Kidney (tissue), 14 donors: Measurements from ENCODE around the gene BDH1. TPM values are rescaled to one million over a fixed set of nuclear protein-coding genes. Genes with fewer than 3 reads are reported as not detected.

Source experiments
- DNase-seq, 5 donors: peaks; one replicate each; pipeline ENCODE4 v3.0.0-alpha.2; 2013 to 2020
- FAIRE-seq: peaks from 2 replicates; lab custom pipeline; 2012; peaks lifted over from hg19 to GRCh38; lab: Jason Lieb, UNC
- H3K27ac ChIP-seq, 2 donors: one replicate each; pipeline ENCODE4 v1.7.0; 2013; ENCODE audit warnings: low read depth in 2 of 2, low read length in 2 of 2, inconsistent platforms in 1 of 2
- H3K27me3 ChIP-seq: one replicate; pipeline ENCODE4 v1.7.1; 2013; ENCODE audit warnings: low read length, inconsistent platforms; ENCODE audit not compliant: control insufficient read depth, insufficient read depth
- H3K36me3 ChIP-seq, 3 donors: one replicate each; pipeline versions ENCODE4 v1.7.0 to v1.7.1; 2013; ENCODE audit warnings: low read length in 3 of 3, control low read depth in 1 of 3, inconsistent platforms in 1 of 3; ENCODE audit not compliant: insufficient read depth in 3 of 3, control insufficient read depth in 2 of 3
- H3K4me1 ChIP-seq, 3 donors: one replicate each; pipeline versions ENCODE4 v1.7.0 to v1.7.1; 2013; ENCODE audit warnings: low read length in 3 of 3, inconsistent platforms in 1 of 3, low read depth in 1 of 3; ENCODE audit not compliant: control insufficient read depth in 2 of 3, insufficient read depth in 2 of 3
- H3K4me3 ChIP-seq, 3 donors: one replicate each; pipeline versions ENCODE4 v1.7.0 to v1.8.1; 2013; ENCODE audit warnings: low read length in 3 of 3, control low read depth in 1 of 3, inconsistent platforms in 1 of 3
- H3K9ac ChIP-seq, 3 donors: one replicate each; pipeline versions ENCODE4 v1.7.0 to v1.7.1; 2013; ENCODE audit warnings: low read length in 3 of 3, control low read depth in 1 of 3, inconsistent platforms in 1 of 3
- H3K9me3 ChIP-seq, 3 donors: one replicate each; pipeline versions ENCODE4 v1.7.0 to v1.7.1; 2013; ENCODE audit warnings: low read length in 3 of 3, control low read depth in 1 of 3, inconsistent platforms in 1 of 3; ENCODE audit not compliant: control insufficient read depth in 2 of 3, insufficient read depth in 1 of 3
- intact Hi-C: fragments of 100-400 bp; cut with DNase I; formaldehyde crosslinking; loops from one replicate; pipeline ENCODE4 v1.11.1; 2022
- polyA plus RNA-seq: library from polyadenylated mRNA; stranded (reverse); fragments of 350-450 nt; fragmentation: Illumina TruSeq; extraction: RNeasy Lipid Tissue Mini Kit (QIAGEN cat#74804); gene quantifications from one replicate; pipeline ENCODE4 v1.2.3, GENCODE V29; 2014; ENCODE audit warnings: low read depth, low replicate concordance; ENCODE audit not compliant: insufficient read depth
- total RNA-seq: library from RNA; stranded (reverse); fragmentation: NEBNext Ultra II Directional; extraction: Animal tissue kit (Norgen Biotek cat#: 25700); gene quantifications from one replicate; pipeline ENCODE4 v1.2.1, GENCODE V29; 2021
- TF ChIP-seq, protein P1 (sequence below): IDR thresholded peaks from 3 replicates; pipeline ENCODE4 v1.5.1; 2012; ENCODE audit warnings: mild to moderate bottlenecking, moderate library complexity, borderline replicate concordance; ENCODE audit not compliant: insufficient read depth; ENCODE audit errors: extremely low read depth
- donor health status: control.
- donor health status: control.
- donor health status: control.
- donor health status: control.
- donor health status: control.
- donor health status: DM: yes; HTN: yes; CAD: no.
- donor health status: Normal renal cell carcinoma (clear cell type).

Gene BDH1
- total and polyA plus RNA-seq, 2 donors from 2014 or later, result 21.2 to 49.6 TPM

DNA sequence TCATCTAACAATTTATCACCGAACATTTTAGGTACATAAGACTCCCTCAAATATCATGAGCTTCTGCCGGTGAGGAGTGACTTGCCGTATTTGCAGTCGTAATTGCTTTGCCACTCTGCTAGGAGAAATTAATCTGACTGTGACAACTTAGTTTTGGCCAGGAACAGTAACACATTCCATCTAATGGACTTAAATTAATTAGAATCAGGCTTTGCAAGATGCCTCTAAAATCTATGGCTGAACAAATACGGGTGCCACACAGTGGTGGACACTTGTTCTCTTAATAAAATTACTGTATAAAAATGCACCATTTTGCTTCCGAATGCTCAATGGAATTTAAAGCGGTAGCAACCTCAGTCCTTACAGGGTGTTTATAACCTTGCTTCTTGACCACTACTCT lies 27.6 kb upstream of the BDH1 start:
- Histone ChIP-seq H3K27ac (no peak overlapping the region), H3K4me1 (no peaks in the 10 kb centered on the region), H3K27me3 (no peaks in the 10 kb centered on the region), H3K9me3 (no peaks in the 10 kb centered on the region), H3K9ac (no peak overlapping the region), H3K36me3 (no peaks in the 10 kb centered on the region), H3K4me3 (no peak overlapping the region)
- TF ChIP-seq, protein P1, sequence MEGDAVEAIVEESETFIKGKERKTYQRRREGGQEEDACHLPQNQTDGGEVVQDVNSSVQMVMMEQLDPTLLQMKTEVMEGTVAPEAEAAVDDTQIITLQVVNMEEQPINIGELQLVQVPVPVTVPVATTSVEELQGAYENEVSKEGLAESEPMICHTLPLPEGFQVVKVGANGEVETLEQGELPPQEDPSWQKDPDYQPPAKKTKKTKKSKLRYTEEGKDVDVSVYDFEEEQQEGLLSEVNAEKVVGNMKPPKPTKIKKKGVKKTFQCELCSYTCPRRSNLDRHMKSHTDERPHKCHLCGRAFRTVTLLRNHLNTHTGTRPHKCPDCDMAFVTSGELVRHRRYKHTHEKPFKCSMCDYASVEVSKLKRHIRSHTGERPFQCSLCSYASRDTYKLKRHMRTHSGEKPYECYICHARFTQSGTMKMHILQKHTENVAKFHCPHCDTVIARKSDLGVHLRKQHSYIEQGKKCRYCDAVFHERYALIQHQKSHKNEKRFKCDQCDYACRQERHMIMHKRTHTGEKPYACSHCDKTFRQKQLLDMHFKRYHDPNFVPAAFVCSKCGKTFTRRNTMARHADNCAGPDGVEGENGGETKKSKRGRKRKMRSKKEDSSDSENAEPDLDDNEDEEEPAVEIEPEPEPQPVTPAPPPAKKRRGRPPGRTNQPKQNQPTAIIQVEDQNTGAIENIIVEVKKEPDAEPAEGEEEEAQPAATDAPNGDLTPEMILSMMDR, result no peak
- no peak for DNase-seq
- FAIRE-seq, result no peak
- intact Hi-C loops, result no loop called here

DNA sequence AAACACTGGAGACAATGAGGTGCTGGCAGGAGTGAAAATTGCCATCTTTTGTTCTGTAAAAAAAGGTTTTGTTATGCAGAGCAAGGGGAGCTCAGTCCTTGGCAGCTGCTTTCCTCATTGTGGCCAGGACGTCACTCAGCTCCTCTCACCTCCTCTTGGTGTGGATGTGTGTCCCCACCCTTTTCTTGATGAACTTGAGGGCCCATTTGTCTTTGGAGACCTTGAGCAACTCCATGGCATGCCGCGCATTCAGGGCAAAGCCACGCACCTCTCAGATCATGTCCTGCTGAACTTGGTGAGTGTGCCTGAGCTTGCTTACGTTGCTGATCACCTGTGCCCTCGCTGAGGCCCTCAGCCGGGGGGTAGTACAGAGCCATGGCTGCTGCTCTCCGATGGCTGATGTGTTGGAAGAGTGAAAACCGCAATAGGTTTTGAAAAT lies 24.5 kb upstream of the BDH1 start:
- TF ChIP-seq, protein P1, result no peak
- intact Hi-C loops, result no loop called here
- Histone ChIP-seq H3K4me3 (no peak overlapping the region), H3K4me1 (no peaks in the 10 kb centered on the region), H3K36me3 (no peaks in the 10 kb centered on the region), H3K27ac (no peak overlapping the region), H3K9me3 (no peaks in the 10 kb centered on the region), H3K27me3 (no peaks in the 10 kb centered on the region), H3K9ac (no peak overlapping the region)
- no peak for DNase-seq
- FAIRE-seq, result no peak

DNA sequence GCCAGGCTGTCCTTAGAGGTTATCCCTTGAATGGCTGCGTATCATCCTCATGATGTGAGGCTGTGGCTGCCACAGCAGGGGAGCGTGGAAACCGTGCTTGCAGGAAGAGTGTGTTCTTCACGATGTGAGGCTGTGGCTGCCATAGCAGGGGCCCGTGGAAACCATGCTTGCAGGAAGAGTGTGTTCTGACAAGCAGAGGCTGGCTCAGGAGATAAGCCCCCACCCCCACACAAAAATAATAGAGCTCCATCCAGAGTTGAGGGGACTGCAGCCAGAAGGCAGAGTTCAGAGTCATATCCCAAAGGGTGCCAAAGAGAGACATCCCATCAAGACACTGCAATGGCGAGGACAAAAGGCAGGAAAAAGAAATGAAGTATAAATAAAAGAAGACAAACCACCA lies 22.6 kb upstream of the BDH1 start:
- TF ChIP-seq, protein P1, result no peak
- no peak for DNase-seq
- Histone ChIP-seq H3K27ac (no peak overlapping the region), H3K36me3 (no peaks in the 10 kb centered on the region), H3K9ac (no peak overlapping the region), H3K4me3 (no peak overlapping the region), H3K9me3 (no peaks in the 10 kb centered on the region), H3K4me1 (no peaks in the 10 kb centered on the region), H3K27me3 (no peaks in the 10 kb centered on the region)
- no peak for FAIRE-seq
- intact Hi-C loops, result no loop called here
